GM23338 (cell line): ENCODE data around the gene CLDN24. TPM values are rescaled to one million over a fixed set of nuclear protein-coding genes. Genes with fewer than 3 reads are reported as not detected.

ENCODE experiments used
- ATAC-seq: fragments of 200-7000 bp; cut with Tn5 transposase; 3 replicates; pipeline ENCODE4 v1.9.1; 2020
- DNase-seq: peaks from one replicate; pipeline ENCODE4 v3.0.0-alpha.2; 2015; ENCODE audit warnings: low spot score
- H2AFZ ChIP-seq: fragments of 200-600 bp; sonication (generic); 2 replicates; pipeline ENCODE4 v1.8.0; 2016; ENCODE audit warnings: antibody characterized with exemption, mild to moderate bottlenecking, moderate library complexity
- H3F3A ChIP-seq: fragments of 200-600 bp; sonication (generic); replicated peaks from 2 replicates; pipeline ENCODE4 v1.8.0; 2017; ENCODE audit warnings: antibody characterized with exemption, mixed run types, low read depth
- H3K27ac ChIP-seq: fragments of 200-600 bp; sonication (generic); 2 replicates; pipeline ENCODE4 v1.6.1; 2016; ENCODE audit warnings: low read depth
- H3K27me3 ChIP-seq: fragments of 200-600 bp; sonication (generic); 2 replicates; pipeline ENCODE4 v1.8.0; 2016; ENCODE audit warnings: mild to moderate bottlenecking, mixed run types, moderate library complexity; ENCODE audit not compliant: insufficient read depth
- H3K36me3 ChIP-seq: fragments of 200-600 bp; sonication (generic); 2 replicates; pipeline ENCODE4 v1.8.0; 2016; ENCODE audit warnings: mild to moderate bottlenecking; ENCODE audit not compliant: insufficient read depth
- H3K4me1 ChIP-seq: fragments of 200-600 bp; sonication (generic); 2 replicates; pipeline ENCODE4 v1.8.0; 2016; ENCODE audit warnings: mild to moderate bottlenecking, moderate library complexity; ENCODE audit not compliant: insufficient read depth
- H3K4me2 ChIP-seq: fragments of 200-600 bp; sonication (generic); 2 replicates; pipeline ENCODE4 v1.7.1; 2017; ENCODE audit warnings: mixed run types
- H3K4me3 ChIP-seq: fragments of 200-600 bp; sonication (generic); 2 replicates; pipeline ENCODE4 v1.6.1; 2016; ENCODE audit warnings: mixed run types
- H3K79me2 ChIP-seq: fragments of 200-600 bp; sonication (generic); replicated peaks from 2 replicates; pipeline ENCODE4 v1.8.0; 2017; ENCODE audit warnings: mild to moderate bottlenecking; ENCODE audit not compliant: insufficient read depth
- H3K9me2 ChIP-seq: fragments of 200-600 bp; sonication (generic); 2 replicates; pipeline ENCODE4 v1.8.0; 2017; ENCODE audit not compliant: insufficient read depth
- H4K20me1 ChIP-seq: fragments of 200-600 bp; sonication (generic); replicated peaks from 2 replicates; pipeline ENCODE4 v1.8.0; 2017; ENCODE audit warnings: mild to moderate bottlenecking; ENCODE audit not compliant: insufficient read depth
- H3K27ac Mint-ChIP-seq: 2 replicates; pipeline ENCODE4 v1.8.0; 2020; ENCODE audit warnings: inconsistent platforms, mild to moderate bottlenecking, moderate library complexity, mixed read lengths
- H3K27me3 Mint-ChIP-seq: 3 replicates; pipeline ENCODE4 v1.8.0; 2022; ENCODE audit warnings: low read depth, mild to moderate bottlenecking, moderate library complexity, mixed read lengths, inconsistent platforms; ENCODE audit not compliant: insufficient read depth, poor library complexity
- H3K36me3 Mint-ChIP-seq: 3 replicates; pipeline ENCODE4 v1.8.0; 2021; ENCODE audit warnings: low read depth, mild to moderate bottlenecking, inconsistent platforms, moderate library complexity, mixed read lengths
- H3K4me1 Mint-ChIP-seq: 3 replicates; pipeline ENCODE4 v1.8.0; 2020; ENCODE audit warnings: mild to moderate bottlenecking, inconsistent platforms, mixed read lengths
- H3K4me3 Mint-ChIP-seq: 3 replicates; pipeline ENCODE4 v1.8.0; 2021; ENCODE audit warnings: moderate library complexity, mild to moderate bottlenecking, inconsistent platforms, mixed read lengths
- H3K9me3 Mint-ChIP-seq: 3 replicates; pipeline ENCODE4 v1.8.0; 2020; ENCODE audit warnings: moderate library complexity, mild to moderate bottlenecking, inconsistent platforms, mixed read lengths
- CREB1 ChIP-seq: fragments of 250-450 bp; sonication (Bioruptor Pico); IDR thresholded peaks from 2 replicates; pipeline ENCODE4 v1.5.0; 2020; ENCODE audit warnings: low read depth, mild to moderate bottlenecking, moderate library complexity
- NANOG ChIP-seq: IDR thresholded peaks from 2 replicates; pipeline ENCODE4 v1.6.1; 2016; ENCODE audit warnings: antibody characterized with exemption, borderline replicate concordance
- STAT1 ChIP-seq: IDR thresholded peaks from one replicate; pipeline ENCODE4 v1.6.1; 2016; ENCODE audit warnings: antibody characterized with exemption; ENCODE audit not compliant: unreplicated experiment
- ZNF114 ChIP-seq: fragments of 250-450 bp; sonication (Bioruptor Pico); IDR thresholded peaks from 2 replicates; pipeline ENCODE4 v1.5.0; 2020; ENCODE audit warnings: mild to moderate bottlenecking, moderate library complexity
- polyA plus RNA-seq: library from polyadenylated mRNA; unstranded; fragments of >200 nt; fragmentation: Nextera tagmentation; extraction: Ambion mirVana; gene quantifications from 2 replicates; pipeline ENCODE4 v1.2.1, GENCODE V29; 2016
- total RNA-seq: library from RNA; depleted of rRNA; stranded (reverse); fragments of >200 nt; shearing (Covaris generic); gene quantifications from 2 replicates; pipeline ENCODE4 v1.2.3, GENCODE V29; 2014
- TF ChIP-seq, protein P1 (sequence below): fragments of 250-450 bp; sonication (Bioruptor Pico); IDR thresholded peaks from 2 replicates; pipeline ENCODE4 v1.5.0; 2020; ENCODE audit warnings: mild to moderate bottlenecking, moderate library complexity
- TF ChIP-seq, protein P2 (sequence below): IDR thresholded peaks from 2 replicates; pipeline ENCODE4 v1.6.1; 2016; ENCODE audit warnings: antibody characterized with exemption

CLDN24 gene
- total and polyA plus RNA-seq, 2 experiments from 2014 or later: not detected

DNA sequence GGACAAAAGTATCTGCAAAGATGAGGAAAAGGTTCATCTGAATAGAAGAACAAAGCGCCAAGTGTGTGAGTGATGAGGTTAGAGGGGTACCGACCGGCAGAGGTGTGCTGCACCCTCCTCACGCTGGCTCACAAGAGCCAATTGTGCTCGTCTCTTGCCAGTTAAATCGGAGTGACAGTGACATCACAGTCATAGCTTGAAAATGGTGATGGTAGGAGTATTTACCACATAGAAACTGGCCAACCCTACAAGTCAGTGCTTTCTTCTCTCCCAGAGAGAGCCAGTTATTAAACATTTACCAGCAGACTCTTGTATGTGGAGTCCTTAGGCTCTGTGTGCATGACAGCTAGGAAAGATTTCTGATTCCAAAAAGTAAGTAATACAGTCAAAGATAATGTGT lies 34.5 kb downstream of the CLDN24 start (continued):
- TF ChIP-seq, protein P1, sequence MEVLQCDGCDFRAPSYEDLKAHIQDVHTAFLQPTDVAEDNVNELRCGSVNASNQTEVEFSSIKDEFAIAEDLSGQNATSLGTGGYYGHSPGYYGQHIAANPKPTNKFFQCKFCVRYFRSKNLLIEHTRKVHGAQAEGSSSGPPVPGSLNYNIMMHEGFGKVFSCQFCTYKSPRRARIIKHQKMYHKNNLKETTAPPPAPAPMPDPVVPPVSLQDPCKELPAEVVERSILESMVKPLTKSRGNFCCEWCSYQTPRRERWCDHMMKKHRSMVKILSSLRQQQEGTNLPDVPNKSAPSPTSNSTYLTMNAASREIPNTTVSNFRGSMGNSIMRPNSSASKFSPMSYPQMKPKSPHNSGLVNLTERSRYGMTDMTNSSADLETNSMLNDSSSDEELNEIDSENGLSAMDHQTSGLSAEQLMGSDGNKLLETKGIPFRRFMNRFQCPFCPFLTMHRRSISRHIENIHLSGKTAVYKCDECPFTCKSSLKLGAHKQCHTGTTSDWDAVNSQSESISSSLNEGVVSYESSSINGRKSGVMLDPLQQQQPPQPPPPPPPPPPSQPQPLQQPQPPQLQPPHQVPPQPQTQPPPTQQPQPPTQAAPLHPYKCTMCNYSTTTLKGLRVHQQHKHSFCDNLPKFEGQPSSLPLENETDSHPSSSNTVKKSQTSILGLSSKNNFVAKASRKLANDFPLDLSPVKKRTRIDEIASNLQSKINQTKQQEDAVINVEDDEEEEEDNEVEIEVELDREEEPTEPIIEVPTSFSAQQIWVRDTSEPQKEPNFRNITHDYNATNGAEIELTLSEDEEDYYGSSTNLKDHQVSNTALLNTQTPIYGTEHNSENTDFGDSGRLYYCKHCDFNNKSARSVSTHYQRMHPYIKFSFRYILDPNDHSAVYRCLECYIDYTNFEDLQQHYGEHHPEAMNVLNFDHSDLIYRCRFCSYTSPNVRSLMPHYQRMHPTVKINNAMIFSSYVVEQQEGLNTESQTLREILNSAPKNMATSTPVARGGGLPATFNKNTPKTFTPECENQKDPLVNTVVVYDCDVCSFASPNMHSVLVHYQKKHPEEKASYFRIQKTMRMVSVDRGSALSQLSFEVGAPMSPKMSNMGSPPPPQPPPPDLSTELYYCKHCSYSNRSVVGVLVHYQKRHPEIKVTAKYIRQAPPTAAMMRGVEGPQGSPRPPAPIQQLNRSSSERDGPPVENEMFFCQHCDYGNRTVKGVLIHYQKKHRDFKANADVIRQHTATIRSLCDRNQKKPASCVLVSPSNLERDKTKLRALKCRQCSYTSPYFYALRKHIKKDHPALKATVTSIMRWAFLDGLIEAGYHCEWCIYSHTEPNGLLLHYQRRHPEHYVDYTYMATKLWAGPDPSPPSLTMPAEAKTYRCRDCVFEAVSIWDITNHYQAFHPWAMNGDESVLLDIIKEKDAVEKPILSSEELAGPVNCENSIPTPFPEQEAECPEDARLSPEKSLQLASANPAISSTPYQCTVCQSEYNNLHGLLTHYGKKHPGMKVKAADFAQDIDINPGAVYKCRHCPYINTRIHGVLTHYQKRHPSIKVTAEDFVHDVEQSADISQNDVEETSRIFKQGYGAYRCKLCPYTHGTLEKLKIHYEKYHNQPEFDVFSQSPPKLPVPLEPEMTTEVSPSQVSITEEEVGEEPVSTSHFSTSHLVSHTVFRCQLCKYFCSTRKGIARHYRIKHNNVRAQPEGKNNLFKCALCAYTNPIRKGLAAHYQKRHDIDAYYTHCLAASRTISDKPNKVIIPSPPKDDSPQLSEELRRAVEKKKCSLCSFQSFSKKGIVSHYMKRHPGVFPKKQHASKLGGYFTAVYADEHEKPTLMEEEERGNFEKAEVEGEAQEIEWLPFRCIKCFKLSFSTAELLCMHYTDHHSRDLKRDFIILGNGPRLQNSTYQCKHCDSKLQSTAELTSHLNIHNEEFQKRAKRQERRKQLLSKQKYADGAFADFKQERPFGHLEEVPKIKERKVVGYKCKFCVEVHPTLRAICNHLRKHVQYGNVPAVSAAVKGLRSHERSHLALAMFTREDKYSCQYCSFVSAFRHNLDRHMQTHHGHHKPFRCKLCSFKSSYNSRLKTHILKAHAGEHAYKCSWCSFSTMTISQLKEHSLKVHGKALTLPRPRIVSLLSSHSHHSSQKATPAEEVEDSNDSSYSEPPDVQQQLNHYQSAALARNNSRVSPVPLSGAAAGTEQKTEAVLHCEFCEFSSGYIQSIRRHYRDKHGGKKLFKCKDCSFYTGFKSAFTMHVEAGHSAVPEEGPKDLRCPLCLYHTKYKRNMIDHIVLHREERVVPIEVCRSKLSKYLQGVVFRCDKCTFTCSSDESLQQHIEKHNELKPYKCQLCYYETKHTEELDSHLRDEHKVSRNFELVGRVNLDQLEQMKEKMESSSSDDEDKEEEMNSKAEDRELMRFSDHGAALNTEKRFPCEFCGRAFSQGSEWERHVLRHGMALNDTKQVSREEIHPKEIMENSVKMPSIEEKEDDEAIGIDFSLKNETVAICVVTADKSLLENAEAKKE (CRISPR knock-in tag): no peak
- TF ChIP-seq ZNF114 (CRISPR knock-in tag): no peak

DNA sequence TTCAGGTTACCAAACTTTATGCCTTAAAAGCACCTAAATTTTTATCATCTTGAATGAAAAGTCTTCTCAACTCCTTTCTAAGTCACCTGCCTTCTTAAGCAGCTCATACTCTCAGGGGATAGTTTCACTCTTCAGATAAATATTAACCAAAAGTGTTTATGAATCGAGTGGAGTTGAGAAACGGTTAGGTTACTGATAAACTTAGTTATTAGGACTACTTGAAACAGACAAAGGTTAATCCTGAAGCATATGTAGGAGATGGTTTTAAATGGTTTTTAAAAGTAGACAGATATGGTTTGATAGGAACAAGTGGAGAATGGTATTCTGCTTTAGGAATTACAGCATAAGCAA lies 34.9 kb downstream of the CLDN24 start:
- Histone ChIP-seq H3K4me3 (no peak overlapping the region), H3K79me2 (no peaks in the 10 kb centered on the region), H3K36me3 (peaks cover 50% of the 10 kb centered on the region), H3K9me2 (no peaks in the 10 kb centered on the region), H3K27me3 (no peaks in the 10 kb centered on the region), H3F3A (no peaks in the 10 kb centered on the region), H3K4me2 (no peak overlapping the region), H3K27ac (no peak overlapping the region), H4K20me1 (no peaks in the 10 kb centered on the region; the same call in 1 of the 2 replicates), H3K4me1 (no peaks in the 10 kb centered on the region), H2AFZ (no peak overlapping the region)
- Mint-ChIP-seq H3K9me3 (no peaks in the 10 kb centered on the region), H3K4me3 (no peak overlapping the region), H3K27me3 (peaks cover 11% of the 10 kb centered on the region), H3K4me1 (peaks cover 3% of the 10 kb centered on the region; the same call in 2 of the 3 replicates), H3K27ac (no peak overlapping the region), H3K36me3 (peaks cover 84% of the 10 kb centered on the region)
- ATAC-seq (no peak), DNase-seq (no peak)
- no peak for TF ChIP-seq CREB1 (CRISPR knock-in tag)
- TF ChIP-seq NANOG: no peak
- TF ChIP-seq STAT1: no peak
- TF ChIP-seq, protein P2, sequence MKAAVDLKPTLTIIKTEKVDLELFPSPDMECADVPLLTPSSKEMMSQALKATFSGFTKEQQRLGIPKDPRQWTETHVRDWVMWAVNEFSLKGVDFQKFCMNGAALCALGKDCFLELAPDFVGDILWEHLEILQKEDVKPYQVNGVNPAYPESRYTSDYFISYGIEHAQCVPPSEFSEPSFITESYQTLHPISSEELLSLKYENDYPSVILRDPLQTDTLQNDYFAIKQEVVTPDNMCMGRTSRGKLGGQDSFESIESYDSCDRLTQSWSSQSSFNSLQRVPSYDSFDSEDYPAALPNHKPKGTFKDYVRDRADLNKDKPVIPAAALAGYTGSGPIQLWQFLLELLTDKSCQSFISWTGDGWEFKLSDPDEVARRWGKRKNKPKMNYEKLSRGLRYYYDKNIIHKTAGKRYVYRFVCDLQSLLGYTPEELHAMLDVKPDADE: no peak
